Stomach (tissue), 9 donors: ENCODE data around the gene UPK3A. TPM values are rescaled to one million over a fixed set of nuclear protein-coding genes. Genes with fewer than 3 reads are reported as not detected.
"Not testable (repeated sequence)": the region's sequence is repeated elsewhere in the genome, so short reads cannot be mapped to it uniquely, and the experiment has no call there.

Experiments used
- DNase-seq, 2 donors: peaks; one replicate each; pipeline versions ENCODE4 v3.0.0 to v3.0.0-alpha.2; 2013 to 2019
- H3K27ac ChIP-seq, 5 donors: fragments of 200-600 bp in 4 of 5; sonication (generic) in 4 of 5; one replicate each; pipeline ENCODE4 v1.5.1; 2013 to 2019; ENCODE audit warnings: mild to moderate bottlenecking in 1 of 5, moderate library complexity in 1 of 5
- H3K27me3 ChIP-seq, 3 donors: fragments of 200-600 bp; sonication (generic); one replicate each; pipeline ENCODE4 v1.5.1; 2017 to 2019; ENCODE audit warnings: mixed run types in 1 of 3
- H3K36me3 ChIP-seq, 4 donors: fragments of 200-600 bp; sonication (generic); 1 replicate in 3 of 4; 2 replicates in 1 of 4; pipeline ENCODE4 v1.5.1; 2016 to 2019
- H3K4me1 ChIP-seq, 4 donors: fragments of 200-600 bp; sonication (generic); one replicate each; pipeline ENCODE4 v1.5.1; 2016 to 2019
- H3K4me3 ChIP-seq, 4 donors: fragments of 200-600 bp; sonication (generic) in 3 of 4; one replicate each; pipeline ENCODE4 v1.5.1; 2016 to 2019; ENCODE audit warnings: mild to moderate bottlenecking in 1 of 4
- H3K9me3 ChIP-seq, 4 donors: fragments of 200-600 bp; sonication (generic); one replicate each; pipeline ENCODE4 v1.5.1; 2016 to 2019
- CTCF ChIP-seq, 7 experiments: fragments of 450-650 bp in 4 of 7; fragments of 200-600 bp in 3 of 7; sonication (generic) in 3 of 7; IDR thresholded peaks; one replicate each; pipeline ENCODE4 v1.5.1; 2016 to 2019; ENCODE audit warnings: antibody characterized with exemption in 7 of 7, control low read depth in 2 of 7, mild to moderate bottlenecking in 1 of 7
- EP300 ChIP-seq: sonication (generic); formaldehyde crosslinking; IDR thresholded peaks from one replicate; pipeline ENCODE4 v1.6.1; 2017; ENCODE audit warnings: antibody characterized with exemption
- POLR2A ChIP-seq, 4 donors: fragments of 450-650 bp; IDR thresholded peaks; one replicate each; pipeline ENCODE4 v1.6.1; 2016; ENCODE audit warnings: antibody characterized with exemption in 4 of 4, control low read depth in 2 of 4, mild to moderate bottlenecking in 1 of 4, moderate library complexity in 1 of 4
- POLR2AphosphoS5 ChIP-seq, 3 donors: sonication (generic); formaldehyde crosslinking; IDR thresholded peaks; one replicate each; pipeline ENCODE4 v1.6.1; 2016; ENCODE audit warnings: antibody characterized with exemption in 3 of 3
- WGBS, 5 donors: extraction: QIAGEN DNeasy Blood & Tissue Kit in 3 of 5; methylation state at CpG; one replicate each; pipeline versions ENCODE4 v1.1.5 to v1.1.7; 2013 to 2018; 5-methylcytosine and 5-hydroxymethylcytosine counted together
- intact Hi-C: fragments of 100-400 bp; cut with DNase I; formaldehyde crosslinking; loops from one replicate; pipeline ENCODE4 v1.15.1; 2023; ENCODE audit warnings: low total_unique reads
- polyA plus RNA-seq, 3 donors: library from polyadenylated mRNA; stranded (reverse); fragments of 200-250 nt; gene quantifications; one replicate each; pipeline ENCODE4 v1.2.3, GENCODE V29; 2013
- total RNA-seq, 5 donors: library from RNA; depleted of rRNA; stranded (reverse); fragments of >200 nt; gene quantifications; one replicate each; pipeline versions ENCODE4 v1.1.0 to v1.2.3, GENCODE V29; 2014 to 2016
- donor health status: healthy with polysubstance abuse.
- donor health status: Bipolar disorder and iron deficiency.
- donor health status: healthy.

UPK3A gene
- total and polyA plus RNA-seq, 8 donors, result 0.10 to 1.3 (median 0.76) TPM; not detected in 5

DNA sequence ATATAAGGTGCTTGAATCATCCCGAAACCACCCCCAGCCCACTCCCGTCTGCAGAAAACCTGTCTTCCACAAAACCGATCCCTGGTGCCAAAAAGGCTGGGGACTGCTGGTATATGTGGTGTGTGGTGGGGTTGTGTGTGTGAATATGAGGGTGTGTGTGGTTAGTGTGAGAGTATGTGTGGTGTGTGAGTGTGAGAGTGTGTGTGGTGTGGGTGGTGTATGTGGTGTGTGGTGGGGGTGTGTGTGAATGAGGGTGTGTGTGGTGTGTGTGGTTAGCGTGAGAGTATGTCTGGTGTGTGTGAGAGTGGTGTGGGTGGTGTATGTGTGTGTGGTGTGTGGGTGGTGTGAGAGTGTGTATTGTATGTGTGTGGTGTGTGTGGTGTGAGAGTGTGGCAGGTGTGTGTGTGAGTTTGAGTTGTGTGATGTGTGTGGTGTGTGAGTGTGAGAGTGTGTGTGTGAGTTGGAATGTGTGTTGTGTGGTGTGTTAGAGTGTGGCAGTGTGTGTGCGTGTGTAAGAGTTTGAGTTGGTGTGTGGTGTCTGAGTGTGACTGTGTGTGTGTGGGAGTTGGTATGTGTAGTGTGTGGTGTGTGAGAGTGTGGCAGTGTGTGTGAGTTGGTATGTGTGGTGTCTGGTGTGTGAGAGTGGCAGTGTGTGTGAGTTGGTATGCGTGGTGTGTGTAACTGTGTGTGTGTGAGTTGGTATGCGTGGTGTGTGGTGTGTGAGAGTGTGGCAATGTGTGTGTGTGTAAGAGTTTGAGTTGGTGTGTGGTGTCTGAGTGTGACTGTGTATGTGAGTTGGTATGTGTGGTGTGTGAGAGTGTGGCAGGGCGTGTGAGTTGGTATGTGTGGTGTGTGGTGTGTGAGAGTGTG is 6.5 kb downstream of the UPK3A start:
- Histone ChIP-seq H3K36me3 (no peaks in the 10 kb centered on the region), H3K9me3 (no peaks in the 10 kb centered on the region), H3K27ac (no peak overlapping the region), H3K4me3 (no peak overlapping the region), H3K4me1 (peaks cover 0 to 9% (median 3%) of the 10 kb centered on the region in 4 donors), H3K27me3 (peaks cover 0 to 15% (median 0%) of the 10 kb centered on the region in 3 donors)
- no peak for DNase-seq
- no peak for TF ChIP-seq EP300
- no peak for TF ChIP-seq CTCF (IDR thresholded peaks at IDR 0.05)
- TF ChIP-seq POLR2A (IDR thresholded peaks at IDR 0.05), result no peak
- no peak for TF ChIP-seq POLR2AphosphoS5 (IDR thresholded peaks at IDR 0.05)
- 80 to 85% (median 82%) methylated on average over 8 of the region's 8 CpGs for WGBS, 5 donors
- intact Hi-C loops, result no loop called here

DNA sequence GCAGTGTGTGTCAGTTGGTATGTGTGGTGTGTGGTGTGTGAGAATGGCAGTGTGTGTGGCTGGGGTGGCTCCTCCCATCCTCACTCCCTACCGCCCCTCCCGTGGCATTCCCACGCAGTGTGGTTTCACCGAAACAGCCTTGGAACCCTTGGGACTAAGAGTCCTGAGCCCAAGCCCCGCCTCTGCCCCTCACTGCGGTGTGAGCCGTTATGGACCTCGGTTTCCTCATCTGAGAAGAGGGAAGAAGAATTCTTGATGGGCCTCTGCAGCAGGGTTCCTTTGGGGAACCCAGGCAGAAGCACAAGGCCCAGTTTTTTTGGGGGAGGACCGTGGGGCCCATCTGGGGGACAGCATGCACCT is 7.2 kb downstream of the UPK3A start:
- H3K4me3 ChIP-seq, result no peak overlapping the region
- no peaks in the 10 kb centered on the region for H3K9me3 ChIP-seq
- DNase-seq, result no peak
- no peaks in the 10 kb centered on the region for H3K36me3 ChIP-seq
- no peak overlapping the region for H3K27ac ChIP-seq
- 72 to 87% (median 83%) methylated on average over 7 to 9 of the region's 9 CpGs for WGBS, 5 donors
- H3K27me3 ChIP-seq, result peaks cover 0 to 15% (median 0%) of the 10 kb centered on the region in 3 donors
- intact Hi-C loops, result no loop called here
- TF ChIP-seq POLR2A (IDR thresholded peaks at IDR 0.05) (no peak), CTCF (IDR thresholded peaks at IDR 0.05) (no peak)
- peaks cover 0 to 9% (median 3%) of the 10 kb centered on the region in 4 donors for H3K4me1 ChIP-seq

DNA sequence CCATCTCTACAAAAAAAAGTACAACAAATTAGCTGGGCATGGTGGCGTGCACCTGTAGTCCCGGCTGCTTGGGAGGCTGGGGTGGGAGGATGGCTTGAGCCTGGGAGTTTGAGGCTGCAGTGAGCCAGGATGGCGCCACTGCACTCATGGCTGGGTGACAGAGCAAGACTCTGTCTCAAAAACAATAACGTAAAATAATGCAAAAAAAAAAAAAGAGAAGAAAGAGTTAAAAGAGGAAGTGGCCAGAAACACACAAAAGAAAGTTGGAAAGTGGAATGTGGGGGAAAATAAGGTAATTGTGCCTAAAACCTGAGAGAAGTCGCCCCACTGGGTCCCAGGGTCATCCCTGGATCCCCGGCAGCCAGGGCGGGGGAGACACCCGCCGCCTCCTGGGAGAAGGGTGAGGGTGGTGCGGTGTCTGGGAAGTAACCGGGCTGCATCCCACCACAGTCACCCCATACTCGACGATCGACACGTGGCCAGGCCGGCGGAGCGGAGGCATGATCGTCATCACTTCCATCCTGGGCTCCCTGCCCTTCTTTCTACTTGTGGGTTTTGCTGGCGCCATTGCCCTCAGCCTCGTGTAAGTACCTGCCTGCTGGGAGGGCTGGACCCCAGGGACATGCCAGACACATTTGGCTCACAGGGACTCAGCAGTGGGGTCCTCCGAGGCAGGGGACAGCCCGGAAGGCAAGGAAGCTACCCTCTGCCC is 8.1 kb downstream of the UPK3A start:
- intact Hi-C loops, result no loop called here
- WGBS, 5 donors, result 58 to 78% (median 66%) methylated on average over 21 to 23 of the region's 23 CpGs
- TF ChIP-seq POLR2AphosphoS5 (IDR thresholded peaks at IDR 0.05) (no peak), CTCF (IDR thresholded peaks at IDR 0.05) (no peak), EP300 (no peak), POLR2A (IDR thresholded peaks at IDR 0.05) (no peak)
- Histone ChIP-seq H3K4me1 (peaks cover 0 to 9% (median 3%) of the 10 kb centered on the region in 4 donors), H3K36me3 (no peaks in the 10 kb centered on the region), H3K4me3 (no peak overlapping the region), H3K9me3 (no peaks in the 10 kb centered on the region), H3K27me3 (peaks cover 0 to 15% (median 0%) of the 10 kb centered on the region in 3 donors), H3K27ac (no peak overlapping the region)
- no peak for DNase-seq

- no peaks in the 10 kb centered on the region for H3K36me3 ChIP-seq
- intact Hi-C loops, result no loop called here
- peaks cover 0 to 11% (median 0%) of the 10 kb centered on the region in 3 donors for H3K27me3 ChIP-seq
- DNase-seq, result no peak
- H3K9me3 ChIP-seq, result no peaks in the 10 kb centered on the region
- TF ChIP-seq POLR2A (IDR thresholded peaks at IDR 0.05) (no peak), POLR2AphosphoS5 (IDR thresholded peaks at IDR 0.05) (no peak), CTCF (IDR thresholded peaks at IDR 0.05) (no peak), EP300 (no peak)
- H3K4me1 ChIP-seq, result peaks cover 0 to 9% (median 3%) of the 10 kb centered on the region in 4 donors
- 47 to 64% (median 54%) methylated on average over 6 of the region's 6 CpGs for WGBS, 5 donors
- H3K27ac ChIP-seq, result no peak overlapping the region
- H3K4me3 ChIP-seq, result no peak overlapping the region
These were observed 9.3 kb downstream of the UPK3A start for GRCh38 chr22:45294030-45294429.

- H3K4me1 ChIP-seq, H3K27ac ChIP-seq, DNase-seq, H3K27me3 ChIP-seq, intact Hi-C loops, H3K36me3 ChIP-seq, H3K4me3 ChIP-seq, H3K9me3 ChIP-seq: not testable (repeated sequence)
- 85 to 94% (median 89%) methylated on average over 6 of the region's 6 CpGs for WGBS, 5 donors
These were observed 10.3 kb downstream of the UPK3A start for GRCh38 chr22:45295004-45295403.
